ENCODE data around the gene ZNF480.
"Not testable (repeated sequence)": the region's sequence is repeated elsewhere in the genome, so short reads cannot be mapped to it uniquely, and the experiment has no call there.

ZNF480 gene

GRCh38 chr19:52296773-52297600, at the start of gene ZNF480:
Gene ZNF480, plus strand, starts transcription at chr19:52297169. Its CDS starts 3,244 bp downstream, at chr19:52300413.
- DNase-seq (ENCODE audit: low spot score) = peak; percentile 75

- DNase-seq (ENCODE audit: low spot score) = no peak
Measured at GRCh38 chr19:52248241-52248640, 48.7 kb upstream of the ZNF480 start.

- no peak for DNase-seq (ENCODE audit: low spot score)
Measured at GRCh38 chr19:52258426-52258825, 38.5 kb upstream of the ZNF480 start.

DNA sequence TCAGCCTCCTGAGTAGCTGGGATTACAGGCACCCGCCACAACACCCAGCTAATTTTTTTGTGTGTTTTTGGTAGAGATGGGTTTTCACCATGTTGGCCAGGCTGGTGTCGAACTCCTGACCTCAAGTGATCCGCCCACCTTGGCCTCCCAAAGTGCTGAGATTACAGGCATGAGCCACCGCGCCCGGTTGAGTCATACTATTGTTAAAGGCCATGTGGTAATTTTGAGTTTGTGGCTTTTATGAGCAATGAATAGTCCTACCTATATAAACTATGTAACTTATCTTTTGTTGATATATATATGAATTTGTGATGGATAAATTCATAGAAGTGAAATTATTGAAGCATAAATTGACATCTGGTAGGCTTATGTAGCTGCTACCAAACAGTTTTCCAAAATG, 31.4 kb upstream of the ZNF480 start:
- not testable (repeated sequence) for DNase-seq (ENCODE audit: low spot score)

GRCh38 chr19:52269338-52270261, 27.4 kb upstream of the ZNF480 start, which contains the start of gene ZNF766:
Gene ZNF766, plus strand, starts transcription at chr19:52269587. Its CDS starts 27 bp downstream, at chr19:52269614.
- DNase-seq (ENCODE audit: low spot score) = peak; percentile 83

DNA sequence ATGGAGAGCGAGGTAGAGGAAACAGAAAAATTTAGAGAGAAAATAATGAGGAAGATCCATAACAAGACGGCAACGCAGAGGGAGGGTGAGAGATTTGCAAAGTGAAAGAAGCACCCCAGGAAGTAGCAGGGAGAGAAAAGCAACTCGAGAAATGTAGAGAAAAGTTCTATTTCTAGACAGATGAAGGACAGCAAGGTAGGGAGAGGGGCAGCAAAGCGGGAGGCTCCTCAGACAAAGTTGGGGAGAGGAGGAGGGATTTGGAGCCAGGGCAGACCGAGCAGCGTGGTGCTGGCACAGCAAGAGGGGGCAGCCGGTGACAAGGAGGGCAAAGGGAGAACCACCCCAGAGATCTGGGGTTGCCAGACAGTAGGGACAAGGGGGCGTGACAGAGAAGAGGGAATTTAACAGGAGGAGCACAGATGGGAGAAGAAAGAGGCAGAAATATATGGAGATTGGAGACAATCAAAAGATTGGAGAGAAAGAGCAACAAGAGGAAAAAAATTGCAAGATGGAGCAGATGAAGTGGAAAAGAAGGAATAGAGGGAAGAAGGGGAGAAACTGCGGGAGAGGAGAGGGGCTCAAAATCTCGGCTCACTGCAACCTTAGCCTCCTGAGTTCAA, 26.6 kb upstream of the ZNF480 start:
- no peak for DNase-seq (ENCODE audit: low spot score)

- no peak for DNase-seq (ENCODE audit: low spot score)
Measured at GRCh38 chr19:52273301-52273700, 23.7 kb upstream of the ZNF480 start.

DNA sequence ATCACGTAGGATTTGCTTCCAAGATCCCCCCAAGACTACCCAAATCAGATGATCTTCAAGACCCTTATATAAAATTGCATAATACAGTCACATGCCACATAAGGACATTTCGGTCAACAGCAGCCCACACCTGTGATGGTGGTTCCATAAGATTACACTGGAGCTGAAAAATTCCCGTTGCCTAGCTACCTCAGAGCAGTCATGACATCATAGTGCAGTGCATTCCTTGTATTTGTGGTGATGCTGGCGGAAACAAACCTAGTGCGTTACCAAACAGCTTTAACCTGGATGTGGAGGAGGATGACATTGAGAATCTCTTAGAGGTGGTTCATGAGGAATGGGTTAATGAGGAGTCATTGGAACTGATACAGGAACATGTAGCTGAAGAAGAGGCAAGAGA, 22.8 kb upstream of the ZNF480 start:
- DNase-seq (ENCODE audit: low spot score) = no peak

DNA sequence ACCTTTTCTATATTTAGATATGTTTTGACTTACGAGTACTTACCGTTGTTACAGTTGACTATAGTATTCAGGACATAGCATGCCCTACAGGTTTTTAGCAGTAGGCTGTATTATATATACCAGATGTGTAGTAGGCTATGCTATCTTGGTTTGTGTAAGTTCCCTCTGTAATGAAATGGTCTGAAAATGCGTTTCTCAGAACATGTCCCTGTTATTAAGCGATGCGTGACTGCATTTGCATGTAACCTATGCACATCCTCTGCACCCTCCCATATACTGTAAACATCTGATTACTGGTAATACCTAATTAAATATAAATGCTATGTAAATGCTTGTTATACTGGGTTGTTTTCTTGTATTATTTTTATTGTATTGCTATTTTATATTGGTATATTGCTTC, 21.0 kb upstream of the ZNF480 start:
- DNase-seq (ENCODE audit: low spot score) = no peak

- no peak for DNase-seq (ENCODE audit: low spot score)
Measured at GRCh38 chr19:52277471-52277870, 19.5 kb upstream of the ZNF480 start.

- no peak for DNase-seq (ENCODE audit: low spot score)
Measured at GRCh38 chr19:52286256-52286655, 10.7 kb upstream of the ZNF480 start.

- DNase-seq (ENCODE audit: low spot score) = no peak
Measured at GRCh38 chr19:52291781-52292180, 5.2 kb upstream of the ZNF480 start.

- not testable (repeated sequence) for DNase-seq (ENCODE audit: low spot score)
Measured at GRCh38 chr19:52292946-52293345, 4.0 kb upstream of the ZNF480 start.

GRCh38 chr19:52296400-52296772, 583 bp upstream of the ZNF480 start:
- no peak for DNase-seq (ENCODE audit: low spot score)

DNA sequence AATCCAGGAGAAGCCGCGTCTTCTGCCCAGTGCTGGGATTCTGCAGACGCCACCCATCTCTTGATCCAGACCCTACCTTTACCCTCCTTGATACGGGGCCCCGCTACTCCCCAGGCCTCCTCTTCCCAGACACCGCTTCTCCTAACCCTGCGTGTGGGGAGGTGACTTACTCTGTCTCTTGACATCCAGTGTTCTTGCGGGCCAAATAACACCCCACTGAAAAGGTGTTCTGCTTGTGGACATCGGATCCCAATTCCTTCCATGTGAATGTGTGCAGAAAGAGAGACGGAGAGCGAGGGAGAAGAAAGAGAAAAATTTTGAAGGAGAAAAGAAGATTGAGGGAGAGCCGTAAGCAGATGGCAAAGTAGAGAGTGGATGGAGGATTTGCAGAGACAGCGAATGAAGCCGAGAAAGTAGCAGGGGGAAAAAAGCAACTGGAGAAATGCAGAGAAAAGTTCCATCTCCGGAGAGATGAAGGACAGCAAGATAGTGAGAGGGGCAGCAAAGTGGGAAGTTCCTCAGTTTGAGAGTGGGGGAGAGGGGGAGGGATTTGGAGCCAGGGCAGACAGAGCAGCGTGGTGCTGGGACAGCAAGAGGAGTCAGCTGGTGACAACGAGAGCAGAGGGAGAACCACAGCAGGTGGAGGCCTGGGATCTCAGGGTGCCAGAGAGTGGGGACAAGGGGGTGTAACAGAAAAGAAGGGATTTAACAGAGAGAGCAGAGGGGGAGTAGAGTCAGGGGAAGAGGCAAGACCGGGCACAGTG, 814 bp downstream of the ZNF480 start:
- no peak for DNase-seq (ENCODE audit: low spot score)

DNA sequence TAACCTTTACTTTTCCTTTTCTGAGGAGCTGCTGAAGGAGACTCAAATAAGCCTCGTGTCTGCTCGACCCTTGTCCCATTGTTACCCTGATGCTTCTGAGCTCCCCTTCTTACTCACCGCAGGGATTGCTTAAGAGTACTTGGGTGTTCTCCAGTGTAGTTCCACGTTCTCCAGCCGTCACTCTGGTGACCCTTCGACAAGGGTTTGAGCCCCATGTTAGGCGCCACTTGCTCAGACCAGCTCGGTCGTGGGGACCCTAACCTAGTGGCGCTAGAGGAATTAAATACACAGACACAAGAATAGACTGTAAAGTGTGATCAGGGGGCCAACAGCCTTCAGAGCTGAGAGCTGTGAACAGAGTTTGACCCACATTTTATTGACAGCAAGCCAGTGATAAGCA, 10.3 kb downstream of the ZNF480 start:
- no peak for DNase-seq (ENCODE audit: low spot score)

- no peak for DNase-seq (ENCODE audit: low spot score)
Measured at GRCh38 chr19:52322429-52322828, 25.5 kb downstream of the ZNF480 start.

DNA sequence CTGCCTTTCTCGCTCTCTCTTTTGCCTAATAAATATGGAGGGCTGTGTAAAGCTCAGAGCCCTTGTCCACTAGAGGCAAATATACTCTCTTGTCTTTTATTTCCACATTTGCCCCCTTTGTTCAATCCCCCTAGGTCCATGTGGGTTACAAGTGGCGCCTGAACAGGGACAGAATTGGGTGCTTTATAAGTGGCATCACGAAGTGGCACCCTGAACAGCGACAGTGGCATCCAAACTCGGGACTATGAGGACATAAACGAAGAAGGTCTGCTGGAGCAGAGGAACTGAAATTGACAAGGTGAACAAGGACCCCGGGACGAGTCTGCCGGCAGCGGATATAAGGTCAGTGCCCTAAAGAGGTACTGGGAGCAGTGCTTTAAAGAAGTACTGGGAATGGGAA, 34.8 kb downstream of the ZNF480 start:
- DNase-seq (ENCODE audit: low spot score) = no peak

DNA sequence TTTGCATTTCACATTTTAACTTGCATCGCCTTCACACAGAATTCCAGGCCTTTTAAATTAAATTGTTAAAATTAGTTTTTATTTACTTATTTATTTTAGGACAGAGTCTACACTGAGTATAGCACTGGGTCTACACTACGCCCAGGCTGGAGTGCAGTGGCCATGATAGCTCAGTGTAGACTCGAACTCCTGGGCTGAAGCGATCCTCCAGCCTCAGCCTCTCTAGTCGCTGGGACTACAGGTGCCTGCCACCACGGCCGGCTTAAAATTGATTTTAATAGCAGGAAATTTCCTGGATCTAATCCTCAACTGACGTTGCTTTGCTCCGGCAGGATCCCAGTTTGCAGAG, 38.8 kb downstream of the ZNF480 start:
- DNase-seq (ENCODE audit: low spot score) = no peak

GRCh38 chr19:52336117-52336790, 39.3 kb downstream of the ZNF480 start, which contains the start of gene ZNF610:
Gene ZNF610, plus strand, starts transcription at chr19:52336243. Its CDS starts 12,930 bp downstream, at chr19:52349173.
- DNase-seq (ENCODE audit: low spot score) = peak; percentile 55

GRCh38 chr19:52336791-52337381, 39.9 kb downstream of the ZNF480 start:
- no peak for DNase-seq (ENCODE audit: low spot score)

Measured in hematopoietic multipotent progenitor cell treated with erythropoietin and hydrocortisone succinate and interleukin-3 and kit ligand, for 17 days (in vitro differentiated cells).